DMS 273 (cell line): ENCODE measurements around the gene FBXW7.

Source experiments
- DNase-seq: peaks from one replicate; lab custom pipeline; 2025; ENCODE audit not compliant: unreplicated experiment; lab: John Stamatoyannopoulos, UW

Gene FBXW7

DNA sequence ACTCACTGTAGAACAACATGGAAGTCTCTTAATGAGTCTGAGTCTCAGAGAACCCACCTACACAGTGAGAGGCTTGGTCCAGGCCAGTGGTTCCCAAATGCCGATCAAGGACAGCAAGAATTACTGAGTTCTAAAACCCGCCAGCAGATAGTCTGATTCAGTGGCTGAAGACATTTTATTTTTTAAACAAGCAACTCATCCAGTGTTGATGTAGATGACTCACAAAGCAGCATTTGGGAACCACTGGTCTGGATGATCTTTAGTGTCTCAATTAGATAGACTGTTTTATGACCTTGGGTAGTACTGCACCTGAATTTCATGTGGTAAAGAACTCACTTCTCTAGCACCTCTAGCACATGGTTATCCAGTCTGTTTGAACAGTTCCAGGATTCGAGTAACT lies 193.6 kb downstream of the FBXW7 start:
- no peak for DNase-seq

DNA sequence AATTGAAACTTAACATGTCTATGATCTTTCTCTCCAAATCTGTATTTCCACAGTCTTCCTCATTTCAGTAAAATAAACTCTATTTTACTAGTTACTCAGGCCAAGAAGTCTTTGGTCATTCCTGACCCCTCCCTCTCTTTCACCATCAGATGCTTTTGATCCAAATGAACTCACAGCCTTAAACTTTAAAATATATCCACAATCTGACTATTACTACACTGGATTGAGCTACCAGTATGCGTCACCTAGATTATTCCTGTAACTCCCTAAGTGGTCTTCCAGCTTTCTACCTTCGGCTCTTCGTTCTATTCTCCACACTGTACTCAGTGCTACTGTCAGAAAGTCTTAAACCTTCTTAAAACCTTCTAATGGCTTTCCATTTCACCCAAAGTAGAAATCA lies 195.1 kb downstream of the FBXW7 start:
- DNase-seq: no peak

DNA sequence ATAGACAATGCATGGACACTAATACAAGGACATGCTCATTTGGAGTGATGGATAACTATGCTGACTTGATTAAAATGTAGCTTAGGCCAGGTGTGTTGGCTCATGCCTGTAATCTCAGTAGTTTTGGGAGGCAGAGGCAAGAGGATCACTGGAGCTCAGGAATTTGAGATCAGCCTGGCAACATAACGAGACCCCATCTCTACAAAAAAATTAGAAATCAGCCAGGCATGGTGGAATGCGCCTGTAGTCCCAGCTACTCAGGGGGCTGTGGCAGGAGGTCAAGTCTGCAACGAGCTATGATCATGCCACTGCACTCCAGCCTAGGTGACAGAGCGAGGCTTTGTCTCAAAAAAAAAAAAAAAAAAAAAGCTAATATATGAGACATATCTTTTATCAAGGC lies 196.3 kb downstream of the FBXW7 start:
- no peak for DNase-seq

DNA sequence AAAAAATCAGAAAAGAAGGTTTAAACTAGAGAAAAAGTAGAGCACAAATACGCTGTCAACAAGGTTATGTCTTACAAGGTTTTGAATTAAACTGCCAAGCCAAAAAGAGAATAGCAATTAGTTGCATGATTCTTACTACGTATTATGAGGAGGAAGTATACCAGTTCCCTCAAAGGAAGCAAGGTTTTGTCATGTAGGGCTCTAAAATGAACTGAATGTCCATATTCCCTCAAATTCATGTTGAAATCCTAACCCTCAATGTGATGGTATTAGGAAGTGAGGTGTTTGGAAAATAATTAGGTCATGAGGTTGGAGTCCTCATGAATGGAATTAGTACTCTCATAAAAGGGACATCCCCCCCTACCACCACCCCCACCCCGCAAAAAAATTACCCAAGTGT lies 201.0 kb downstream of the FBXW7 start:
- DNase-seq: no peak

DNA sequence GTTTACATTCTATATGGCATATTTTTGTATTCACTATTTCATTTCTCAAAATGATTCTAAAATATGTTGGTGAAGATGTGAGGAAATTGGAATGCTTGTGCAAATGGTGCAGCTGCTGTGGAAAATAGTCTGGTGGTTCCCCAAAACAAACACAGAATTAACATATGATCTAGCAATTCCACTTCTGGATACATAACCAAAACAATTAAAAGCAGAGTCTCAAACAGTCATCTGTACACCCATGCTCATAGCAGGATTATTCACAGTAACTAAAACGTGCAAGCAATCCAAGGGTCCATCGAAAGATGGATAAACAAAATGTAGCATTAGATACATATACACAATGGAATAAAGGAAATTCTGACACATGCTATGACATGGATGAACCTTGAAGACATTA lies 204.8 kb downstream of the FBXW7 start:
- DNase-seq: no peak

DNA sequence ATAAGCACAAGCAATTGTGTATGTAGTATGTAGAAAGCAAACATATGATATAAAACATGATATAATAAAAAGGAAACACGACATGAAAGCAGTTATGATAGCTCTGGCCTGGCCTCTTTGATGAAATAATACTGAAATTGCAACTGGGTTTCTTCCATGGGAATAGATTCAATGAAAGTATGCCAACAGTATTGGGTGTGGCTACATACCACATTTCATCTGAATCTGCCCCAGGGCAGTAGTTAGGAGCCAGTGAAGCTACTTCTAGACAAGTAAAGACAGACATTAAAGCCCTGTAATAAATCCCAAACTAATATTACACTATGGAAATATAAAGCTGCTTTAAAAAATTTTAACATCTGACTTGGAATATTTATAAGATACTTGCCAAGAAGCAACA lies 207.3 kb downstream of the FBXW7 start:
- DNase-seq: no peak

DNA sequence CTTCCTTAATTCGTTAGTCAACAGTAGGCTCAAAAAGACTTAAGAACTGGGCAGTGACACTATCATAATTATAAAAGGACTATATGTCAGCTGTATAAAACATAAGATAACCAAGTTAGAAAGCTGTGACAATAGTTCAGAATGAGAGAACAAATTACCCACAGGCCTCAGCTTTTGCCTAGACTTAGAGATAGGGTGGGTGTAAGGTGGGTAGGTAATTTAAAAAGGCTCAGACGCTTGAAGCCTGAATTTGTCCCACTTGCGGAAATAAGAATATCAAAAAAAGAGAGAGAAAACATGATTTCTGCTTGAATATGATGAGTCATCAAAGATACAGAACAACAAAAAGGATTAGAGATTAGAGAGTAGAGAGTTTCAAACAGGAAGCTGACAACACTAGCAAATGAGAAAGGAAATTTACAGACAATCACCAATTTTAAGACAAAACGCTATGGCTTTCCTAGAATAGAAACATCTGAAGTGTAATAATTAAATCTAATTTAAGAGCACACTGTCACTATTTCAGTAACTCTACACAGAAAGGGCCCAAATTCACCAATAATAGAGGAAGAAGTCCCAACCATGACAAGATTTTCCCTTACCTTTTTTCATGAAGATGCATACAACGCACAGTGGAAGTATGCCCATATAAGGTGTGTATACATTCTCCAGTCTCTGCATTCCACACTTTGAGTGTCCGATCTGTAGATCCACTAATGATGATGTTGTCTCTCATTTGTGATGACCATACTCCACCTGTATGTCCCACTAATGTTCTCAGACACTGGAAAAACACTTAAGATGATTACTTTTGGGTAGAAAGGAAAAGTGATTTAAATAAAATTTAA lies 208.1 kb downstream of the FBXW7 start:
- DNase-seq: no peak

DNA sequence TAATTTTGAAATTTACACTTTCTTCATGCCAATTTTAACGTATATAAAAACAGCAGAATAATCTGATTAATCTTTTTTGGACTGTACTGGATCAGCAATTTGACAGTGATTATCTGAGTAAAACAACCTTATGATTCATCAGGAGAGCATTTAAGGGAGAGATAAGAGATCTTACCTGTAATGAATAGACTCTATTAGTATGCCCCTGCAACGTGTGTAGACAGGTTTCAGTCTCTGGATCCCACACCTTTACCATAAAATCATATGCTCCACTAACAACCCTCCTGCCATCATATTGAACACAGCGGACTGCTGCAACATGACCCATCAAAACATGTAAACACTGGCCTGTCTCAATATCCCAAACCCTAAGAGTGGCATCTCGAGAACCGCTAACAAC lies 210.1 kb downstream of the FBXW7 start:
- DNase-seq: no peak

DNA sequence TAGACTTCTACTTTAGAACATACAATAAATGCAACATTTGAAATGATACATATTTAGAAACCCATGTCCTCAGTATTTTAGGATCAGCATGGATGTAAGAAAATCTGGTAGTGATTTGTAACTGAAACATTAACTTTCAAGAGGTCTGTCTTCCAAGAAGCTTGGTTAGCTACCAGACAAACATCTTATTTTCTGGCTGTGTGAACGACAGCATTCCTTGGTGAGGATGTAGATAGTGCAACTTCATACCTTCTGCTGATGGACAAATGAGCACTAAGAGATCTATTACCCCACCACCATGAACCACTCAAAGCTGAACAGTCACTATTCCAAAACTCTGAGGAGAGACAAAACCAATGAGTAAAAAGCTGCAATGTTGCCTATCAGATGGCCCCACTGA lies 212.7 kb downstream of the FBXW7 start:
- no peak for DNase-seq

DNA sequence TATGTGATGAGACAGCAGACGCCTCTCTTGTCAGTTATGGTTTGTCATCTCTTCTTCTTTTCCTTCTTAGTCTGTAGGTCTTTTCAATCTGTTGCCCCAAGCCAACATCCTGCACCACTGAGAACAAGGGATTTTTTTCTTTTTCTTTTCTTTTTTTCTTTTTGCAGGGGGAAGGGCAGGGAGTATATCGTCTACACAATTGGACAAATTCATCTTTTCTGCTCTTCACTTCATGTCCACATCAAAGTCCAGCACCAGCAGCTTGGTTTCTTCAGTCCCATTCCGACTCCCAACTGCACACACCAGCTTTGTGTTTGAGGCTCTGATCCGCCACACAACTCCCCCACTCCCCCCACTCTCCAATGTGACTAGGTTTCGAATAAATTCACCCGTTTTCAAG lies 213.2 kb downstream of the FBXW7 start:
- no peak for DNase-seq

DNA sequence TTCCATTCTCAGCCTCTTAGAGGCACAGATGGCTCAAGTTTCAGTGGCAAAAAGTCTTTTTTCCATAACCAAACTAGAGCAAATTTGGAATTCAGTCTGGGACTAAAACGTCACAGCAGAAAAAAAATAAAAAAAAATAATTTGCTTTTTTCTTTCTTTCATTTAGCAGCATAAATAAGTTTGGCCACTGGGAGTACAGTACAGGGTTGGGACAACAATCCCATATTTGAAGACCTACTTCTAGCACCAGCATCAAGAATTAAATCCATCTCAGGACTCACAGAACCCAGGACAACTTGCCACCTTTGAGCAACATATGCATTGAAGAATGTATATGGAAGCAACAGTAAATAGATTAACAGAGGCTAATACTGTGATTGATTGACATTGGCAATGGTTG lies 214.0 kb downstream of the FBXW7 start:
- no peak for DNase-seq

DNA sequence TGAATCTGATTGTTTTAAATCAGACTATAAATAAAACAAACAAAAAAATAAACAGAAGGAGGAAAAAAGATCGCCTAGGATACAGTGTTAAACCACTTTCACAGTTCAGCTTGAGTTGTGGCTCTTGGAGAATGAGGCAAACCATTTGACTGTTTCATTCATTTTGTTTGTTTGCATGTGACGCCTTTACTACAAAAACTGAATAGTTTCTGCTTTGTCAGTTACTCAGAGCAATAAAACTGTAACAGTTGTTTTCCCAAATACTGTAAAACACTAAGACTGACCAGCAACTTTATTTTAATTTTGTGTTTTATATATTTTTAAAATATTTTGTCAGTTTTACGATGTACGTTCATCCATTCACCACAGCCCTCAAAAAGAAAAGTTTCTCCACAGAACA lies 214.5 kb downstream of the FBXW7 start:
- no peak for DNase-seq

DNA sequence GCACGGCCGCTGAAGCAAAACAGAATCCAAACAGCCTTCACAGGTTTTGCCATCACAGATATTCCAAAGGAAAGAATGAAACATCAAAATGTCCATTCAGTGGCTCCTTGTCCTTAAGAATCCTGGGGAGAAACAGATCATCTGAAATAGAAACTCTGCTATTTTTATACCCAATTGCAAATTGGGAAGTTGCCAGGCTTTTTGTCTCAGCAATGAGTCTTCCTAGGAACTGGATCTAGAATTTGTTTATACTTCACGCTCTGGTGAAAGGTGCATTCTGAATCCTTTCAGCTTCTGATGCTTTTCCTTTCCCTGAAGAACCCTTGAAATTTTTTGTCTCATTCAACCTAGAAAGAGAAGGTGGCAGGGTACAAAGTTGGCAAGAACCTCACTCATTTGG lies 218.9 kb downstream of the FBXW7 start:
- DNase-seq: no peak

DNA sequence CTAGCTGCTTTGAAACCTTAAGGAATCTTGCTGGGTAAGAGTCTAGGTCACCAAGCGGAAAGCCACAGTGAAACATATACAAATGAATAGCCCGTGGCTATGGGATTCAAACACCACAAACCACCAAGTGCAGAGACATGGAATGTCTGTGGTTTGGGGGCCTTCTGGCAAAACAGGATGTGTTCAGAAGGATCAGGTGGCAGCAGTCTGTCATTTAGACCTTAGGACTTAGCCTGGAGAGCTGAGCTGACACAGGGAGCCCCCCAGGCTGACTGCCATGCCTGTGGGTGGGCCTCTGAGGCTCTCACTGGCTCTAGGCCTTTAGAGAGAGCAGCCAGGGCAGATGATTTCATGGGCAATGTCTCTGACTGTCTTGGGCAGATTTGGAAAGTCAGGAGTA lies 225.6 kb downstream of the FBXW7 start:
- DNase-seq: no peak

DNA sequence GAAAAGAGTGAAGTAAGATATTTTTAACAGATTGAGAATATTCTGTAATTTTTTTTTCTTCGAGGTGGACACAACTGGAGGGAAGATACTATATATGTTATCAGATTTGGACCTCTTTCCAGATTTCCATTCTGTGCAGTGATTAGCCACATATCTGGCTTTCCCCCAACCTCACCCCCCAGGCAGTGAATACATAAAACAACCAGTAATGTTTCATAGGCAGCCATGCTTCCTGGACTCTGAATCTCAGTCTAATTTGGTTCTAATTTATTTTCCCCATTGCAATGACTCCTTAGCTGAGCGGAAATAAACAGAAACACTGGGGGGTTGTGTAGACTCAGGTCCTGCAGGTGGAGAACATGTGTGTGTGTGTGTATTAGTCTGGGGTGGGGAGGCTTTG lies 226.5 kb downstream of the FBXW7 start:
- no peak for DNase-seq

DNA sequence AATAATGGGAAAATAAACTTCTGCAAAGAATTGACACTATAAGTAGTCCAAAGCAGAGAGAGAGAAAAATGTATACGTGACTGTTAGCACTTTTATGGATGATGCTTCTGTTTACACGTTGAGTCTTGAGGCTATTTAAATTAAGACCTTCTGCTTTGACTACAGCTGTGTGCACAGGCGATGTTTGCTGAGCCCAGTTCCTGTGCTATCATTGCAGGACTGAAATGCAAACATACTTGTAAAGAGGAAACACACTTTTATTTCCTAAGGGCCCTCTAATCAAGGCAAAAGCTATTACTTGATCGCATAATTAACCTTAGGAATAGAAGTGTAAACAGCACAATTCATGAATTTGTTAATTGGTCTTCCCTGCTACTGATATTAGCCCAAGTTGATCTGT lies 226.9 kb downstream of the FBXW7 start:
- no peak for DNase-seq

DNA sequence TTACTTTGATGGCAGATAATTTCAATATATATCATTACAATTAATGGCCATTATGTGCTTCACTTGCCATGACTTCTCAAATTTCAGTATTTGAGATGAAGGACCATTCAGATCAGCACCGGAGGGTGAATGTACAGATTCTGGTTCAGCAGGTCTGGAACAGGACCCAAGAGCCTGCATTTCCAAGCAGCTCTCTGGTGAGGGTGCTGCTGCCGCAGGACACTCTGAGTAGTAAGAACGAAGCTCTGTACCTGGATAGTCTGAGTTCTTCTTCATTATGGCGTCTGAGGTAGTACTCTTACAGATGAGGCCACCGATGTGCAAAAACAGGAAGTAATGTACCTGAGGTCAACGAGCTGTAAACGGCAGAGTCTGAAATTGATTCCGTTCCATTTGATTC lies 228.2 kb downstream of the FBXW7 start:
- no peak for DNase-seq

DNA sequence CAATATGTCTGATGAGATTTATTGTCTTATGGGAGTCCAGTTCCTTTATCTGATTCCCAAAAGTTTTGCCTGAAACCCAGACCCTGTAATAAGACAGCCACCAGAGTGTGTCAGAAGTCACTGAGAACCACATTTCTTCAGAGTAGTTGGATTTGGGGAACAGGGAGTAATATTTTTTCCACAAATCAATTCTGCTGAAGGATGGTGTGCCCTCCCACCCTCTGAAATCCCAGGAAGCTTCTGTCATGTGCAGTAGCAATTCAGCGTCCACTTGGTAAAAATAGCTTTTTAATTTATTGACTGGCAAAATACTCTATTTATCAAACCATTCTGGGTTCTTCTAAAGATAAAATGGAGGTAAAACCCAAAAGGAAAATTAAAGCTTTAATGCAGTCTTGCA lies 229.4 kb downstream of the FBXW7 start:
- no peak for DNase-seq

DNA sequence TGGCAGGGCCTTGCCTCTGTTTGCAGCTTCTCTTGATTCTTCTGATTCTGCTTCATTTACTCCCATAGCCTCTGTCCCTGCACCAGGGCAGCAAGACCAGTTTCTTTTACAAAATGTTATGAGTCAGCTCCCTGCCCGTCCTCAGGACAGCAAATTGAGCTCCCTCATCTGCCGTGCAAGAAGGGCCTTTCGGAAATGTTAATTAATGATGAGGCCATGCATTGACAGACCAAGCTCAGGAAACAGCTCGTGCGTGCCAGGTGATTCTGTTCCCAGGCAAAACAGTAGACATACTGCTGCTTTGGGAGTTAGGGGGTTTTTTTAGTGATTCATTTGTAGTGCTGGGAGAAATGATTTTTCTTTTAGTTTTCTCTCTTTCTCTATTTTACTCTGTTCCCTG lies 231.7 kb downstream of the FBXW7 start:
- DNase-seq: no peak

DNA sequence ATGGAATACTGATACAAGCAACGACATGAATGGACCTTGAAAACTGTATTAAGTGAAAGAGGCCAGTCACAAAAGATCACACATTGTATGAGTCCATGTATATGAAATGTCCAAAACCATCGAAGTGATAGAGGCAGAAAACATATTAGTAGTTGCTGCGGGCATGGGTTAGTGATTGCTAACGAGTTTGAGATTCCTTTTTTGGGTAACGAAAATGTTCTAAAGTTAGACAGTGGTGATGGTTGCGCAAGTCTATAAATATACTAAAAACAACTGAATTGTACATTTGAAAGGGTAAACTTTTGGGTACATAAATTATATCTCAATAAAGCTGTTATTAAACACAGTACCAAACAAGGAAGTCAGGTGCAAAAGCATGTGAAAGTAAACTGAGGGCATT lies 234.5 kb downstream of the FBXW7 start:
- no peak for DNase-seq

DNA sequence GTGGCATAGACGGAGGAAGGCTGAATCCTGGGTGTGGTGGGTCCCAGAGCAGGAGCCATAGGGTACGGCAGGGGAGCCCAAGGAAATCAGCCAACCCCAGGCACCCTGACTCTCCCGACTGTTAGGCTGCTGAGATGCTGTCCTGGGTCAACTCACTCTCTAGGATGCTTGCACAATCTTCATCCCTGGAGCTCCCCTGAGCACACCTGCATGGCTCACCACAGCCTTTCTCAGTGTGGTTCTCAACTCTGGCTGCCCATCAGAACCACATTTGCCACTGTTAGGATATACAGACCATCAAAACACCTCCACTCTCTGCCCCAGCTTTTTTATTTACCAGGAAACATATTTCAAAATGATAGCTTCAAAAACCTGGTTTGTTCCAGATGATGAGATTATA lies 236.3 kb downstream of the FBXW7 start:
- no peak for DNase-seq

DNA sequence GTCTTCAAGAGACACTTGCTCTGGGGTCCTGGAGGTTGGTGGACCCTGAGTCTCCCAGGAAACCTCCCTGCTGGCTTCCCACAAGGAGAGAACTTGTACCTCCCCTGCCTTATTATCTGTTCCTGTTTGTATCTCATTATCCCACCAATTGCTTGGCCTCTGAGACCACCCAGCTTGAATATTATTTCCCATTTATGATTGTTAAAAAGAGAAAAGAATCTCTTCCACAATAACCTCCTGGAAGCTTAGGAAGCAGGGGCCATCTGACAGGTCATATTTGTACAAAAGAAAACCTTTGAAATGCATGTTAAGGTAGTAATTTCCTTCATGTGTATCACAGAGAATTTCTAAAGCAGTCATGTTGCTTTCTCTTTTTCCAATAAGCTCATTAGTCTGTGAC lies 239.5 kb downstream of the FBXW7 start:
- DNase-seq: no peak

DNA sequence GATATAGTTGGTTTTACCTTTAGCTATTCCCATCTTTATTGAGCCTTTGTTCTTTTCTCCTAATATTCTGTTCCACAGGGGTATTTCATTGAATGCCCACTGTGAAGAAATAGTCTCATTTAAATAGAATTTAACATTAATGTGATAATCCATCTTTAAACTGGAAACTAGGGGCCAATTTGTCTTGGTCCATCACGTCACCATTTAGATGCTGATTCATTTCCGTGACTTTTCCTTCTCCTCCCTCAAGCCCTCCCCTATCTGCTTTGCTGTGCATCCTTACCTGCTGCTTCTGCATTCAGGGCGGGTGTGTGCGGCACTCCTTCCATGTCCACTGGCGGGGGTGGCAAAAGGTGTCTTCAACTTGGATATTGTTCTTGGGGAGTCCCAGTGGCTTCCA lies 241.1 kb downstream of the FBXW7 start:
- no peak for DNase-seq
